HL-60 (cell line): ENCODE measurements around the gene CNBP.
"Not testable (repeated sequence)": the region's sequence is repeated elsewhere in the genome, so short reads cannot be mapped to it uniquely, and the experiment has no call there.

Experiments
- GABPA ChIP-seq: IDR thresholded peaks from 2 replicates; pipeline ENCODE4 v1.6.1; 2012; ENCODE audit warnings: low read depth
- TF ChIP-seq, protein P1 (sequence below): IDR thresholded peaks from one replicate; pipeline ENCODE4 v1.5.1; 2011; ENCODE audit warnings: low read length, control low read depth, inconsistent platforms; ENCODE audit not compliant: insufficient read depth
- TF ChIP-seq, protein P2 (sequence below): IDR thresholded peaks from 2 replicates; pipeline ENCODE4 v1.6.1; 2012; ENCODE audit warnings: low read depth; ENCODE audit not compliant: insufficient replicate concordance

DNA sequence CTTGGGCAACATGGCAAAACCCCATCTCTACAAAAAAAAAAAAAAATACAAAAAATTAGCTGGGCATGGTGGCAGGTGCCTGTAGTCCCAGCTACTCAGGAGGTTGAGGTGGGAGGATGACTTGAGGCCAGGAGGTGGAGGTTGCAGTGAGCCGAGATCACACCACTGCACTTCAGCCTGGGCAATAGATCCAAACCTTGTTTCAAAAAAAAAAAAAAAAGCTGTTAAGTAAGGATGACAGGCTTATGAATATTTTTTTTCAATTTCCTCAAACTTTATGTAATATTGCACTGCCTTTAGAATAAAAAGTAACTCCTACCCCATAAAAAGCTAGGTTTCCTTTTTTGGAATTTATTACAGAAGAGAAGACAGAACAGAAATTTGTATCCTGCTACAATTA is 40.7 kb upstream of the CNBP start:
- TF ChIP-seq, protein P1, sequence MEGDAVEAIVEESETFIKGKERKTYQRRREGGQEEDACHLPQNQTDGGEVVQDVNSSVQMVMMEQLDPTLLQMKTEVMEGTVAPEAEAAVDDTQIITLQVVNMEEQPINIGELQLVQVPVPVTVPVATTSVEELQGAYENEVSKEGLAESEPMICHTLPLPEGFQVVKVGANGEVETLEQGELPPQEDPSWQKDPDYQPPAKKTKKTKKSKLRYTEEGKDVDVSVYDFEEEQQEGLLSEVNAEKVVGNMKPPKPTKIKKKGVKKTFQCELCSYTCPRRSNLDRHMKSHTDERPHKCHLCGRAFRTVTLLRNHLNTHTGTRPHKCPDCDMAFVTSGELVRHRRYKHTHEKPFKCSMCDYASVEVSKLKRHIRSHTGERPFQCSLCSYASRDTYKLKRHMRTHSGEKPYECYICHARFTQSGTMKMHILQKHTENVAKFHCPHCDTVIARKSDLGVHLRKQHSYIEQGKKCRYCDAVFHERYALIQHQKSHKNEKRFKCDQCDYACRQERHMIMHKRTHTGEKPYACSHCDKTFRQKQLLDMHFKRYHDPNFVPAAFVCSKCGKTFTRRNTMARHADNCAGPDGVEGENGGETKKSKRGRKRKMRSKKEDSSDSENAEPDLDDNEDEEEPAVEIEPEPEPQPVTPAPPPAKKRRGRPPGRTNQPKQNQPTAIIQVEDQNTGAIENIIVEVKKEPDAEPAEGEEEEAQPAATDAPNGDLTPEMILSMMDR: not testable (repeated sequence)
- TF ChIP-seq, protein P2, sequence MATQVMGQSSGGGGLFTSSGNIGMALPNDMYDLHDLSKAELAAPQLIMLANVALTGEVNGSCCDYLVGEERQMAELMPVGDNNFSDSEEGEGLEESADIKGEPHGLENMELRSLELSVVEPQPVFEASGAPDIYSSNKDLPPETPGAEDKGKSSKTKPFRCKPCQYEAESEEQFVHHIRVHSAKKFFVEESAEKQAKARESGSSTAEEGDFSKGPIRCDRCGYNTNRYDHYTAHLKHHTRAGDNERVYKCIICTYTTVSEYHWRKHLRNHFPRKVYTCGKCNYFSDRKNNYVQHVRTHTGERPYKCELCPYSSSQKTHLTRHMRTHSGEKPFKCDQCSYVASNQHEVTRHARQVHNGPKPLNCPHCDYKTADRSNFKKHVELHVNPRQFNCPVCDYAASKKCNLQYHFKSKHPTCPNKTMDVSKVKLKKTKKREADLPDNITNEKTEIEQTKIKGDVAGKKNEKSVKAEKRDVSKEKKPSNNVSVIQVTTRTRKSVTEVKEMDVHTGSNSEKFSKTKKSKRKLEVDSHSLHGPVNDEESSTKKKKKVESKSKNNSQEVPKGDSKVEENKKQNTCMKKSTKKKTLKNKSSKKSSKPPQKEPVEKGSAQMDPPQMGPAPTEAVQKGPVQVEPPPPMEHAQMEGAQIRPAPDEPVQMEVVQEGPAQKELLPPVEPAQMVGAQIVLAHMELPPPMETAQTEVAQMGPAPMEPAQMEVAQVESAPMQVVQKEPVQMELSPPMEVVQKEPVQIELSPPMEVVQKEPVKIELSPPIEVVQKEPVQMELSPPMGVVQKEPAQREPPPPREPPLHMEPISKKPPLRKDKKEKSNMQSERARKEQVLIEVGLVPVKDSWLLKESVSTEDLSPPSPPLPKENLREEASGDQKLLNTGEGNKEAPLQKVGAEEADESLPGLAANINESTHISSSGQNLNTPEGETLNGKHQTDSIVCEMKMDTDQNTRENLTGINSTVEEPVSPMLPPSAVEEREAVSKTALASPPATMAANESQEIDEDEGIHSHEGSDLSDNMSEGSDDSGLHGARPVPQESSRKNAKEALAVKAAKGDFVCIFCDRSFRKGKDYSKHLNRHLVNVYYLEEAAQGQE: not testable (repeated sequence)
- not testable (repeated sequence) for TF ChIP-seq GABPA
